Right atrium auricular region (tissue), 2 donors: ENCODE data around the gene LMLN. TPM values are rescaled to one million over a fixed set of nuclear protein-coding genes. Genes with fewer than 3 reads are reported as not detected.
"Not testable (repeated sequence)": the region's sequence is repeated elsewhere in the genome, so short reads cannot be mapped to it uniquely, and the experiment has no call there.

Experiments
- DNase-seq: peaks from one replicate; pipeline ENCODE4 v3.0.0-alpha.2; 2019; ENCODE audit warnings: low spot score
- H3K27ac ChIP-seq, 2 donors: fragments of 200-600 bp; sonication (generic); 1 replicate in 1 of 2; 2 replicates in 1 of 2; pipeline ENCODE4 v1.5.1; 2016 to 2019
- H3K27me3 ChIP-seq, 2 donors: fragments of 200-600 bp; sonication (generic); one replicate each; pipeline versions ENCODE4 v1.5.1 to v1.6.0; 2017 to 2019
- H3K36me3 ChIP-seq: fragments of 200-600 bp; sonication (generic); one replicate; pipeline ENCODE4 v1.5.1; 2016
- H3K4me1 ChIP-seq, 2 donors: fragments of 200-600 bp; sonication (generic); one replicate each; pipeline versions ENCODE4 v1.5.1 to v1.6.0; 2017 to 2019
- H3K4me3 ChIP-seq, 2 donors: fragments of 200-600 bp; sonication (generic); 1 replicate in 1 of 2; 2 replicates in 1 of 2; pipeline ENCODE4 v1.5.1; 2017 to 2019; ENCODE audit warnings: mild to moderate bottlenecking in 1 of 2, moderate library complexity in 1 of 2
- H3K9me3 ChIP-seq, 2 donors: fragments of 200-600 bp; sonication (generic); one replicate each; pipeline ENCODE4 v1.5.1; 2019
- CTCF ChIP-seq, 2 donors: fragments of 200-600 bp; sonication (generic); IDR thresholded peaks; one replicate each; pipeline ENCODE4 v1.5.1; 2019; ENCODE audit warnings: antibody characterized with exemption in 2 of 2
- total RNA-seq, 2 donors: library from RNA; depleted of rRNA; stranded (reverse); fragments of >200 nt; gene quantifications; one replicate each; pipeline ENCODE4 v1.1.0, GENCODE V29; 2016

The LMLN gene
- total RNA-seq, 2 donors from 2014 or later: 3.5 to 3.9 TPM

- Histone ChIP-seq H3K9me3 (no peaks in the 10 kb centered on the region), H3K36me3 (no peaks in the 10 kb centered on the region), H3K27ac (no peak overlapping the region), H3K4me3 (no peak overlapping the region), H3K4me1 (no peaks in the 10 kb centered on the region), H3K27me3 (no peaks in the 10 kb centered on the region)
- DNase-seq: no peak
- TF ChIP-seq CTCF (IDR thresholded peaks at IDR 0.05): no peak
These were observed 91.8 kb downstream of the LMLN start for GRCh38 chr3:198051836-198052235.

- not testable (repeated sequence) for H3K9me3 ChIP-seq, H3K4me1 ChIP-seq, H3K27me3 ChIP-seq, H3K4me3 ChIP-seq, H3K36me3 ChIP-seq, DNase-seq, H3K27ac ChIP-seq
These were observed 93.4 kb downstream of the LMLN start for GRCh38 chr3:198053462-198053861.

- TF ChIP-seq CTCF (IDR thresholded peaks at IDR 0.05): no peak
- H3K27me3 ChIP-seq: no peaks in the 10 kb centered on the region
- H3K4me3 ChIP-seq: no peak overlapping the region
- no peaks in the 10 kb centered on the region for H3K36me3 ChIP-seq
- H3K4me1 ChIP-seq: no peaks in the 10 kb centered on the region
- no peaks in the 10 kb centered on the region for H3K9me3 ChIP-seq
- no peak overlapping the region for H3K27ac ChIP-seq
- DNase-seq: no peak
These were observed 101.4 kb downstream of the LMLN start for GRCh38 chr3:198061119-198062067.

- no peak for TF ChIP-seq CTCF (IDR thresholded peaks at IDR 0.05)
- Histone ChIP-seq H3K4me1 (no peaks in the 10 kb centered on the region), H3K36me3 (no peaks in the 10 kb centered on the region), H3K9me3 (no peaks in the 10 kb centered on the region), H3K27me3 (no peaks in the 10 kb centered on the region), H3K27ac (no peak overlapping the region), H3K4me3 (no peak overlapping the region)
- DNase-seq: no peak
These were observed 102.0 kb downstream of the LMLN start for GRCh38 chr3:198062068-198062465.

- no peak for TF ChIP-seq CTCF (IDR thresholded peaks at IDR 0.05)
- H3K4me1 ChIP-seq: no peaks in the 10 kb centered on the region
- no peak overlapping the region for H3K27ac ChIP-seq
- DNase-seq: no peak
- no peaks in the 10 kb centered on the region for H3K36me3 ChIP-seq
- no peak overlapping the region for H3K4me3 ChIP-seq
- no peaks in the 10 kb centered on the region for H3K27me3 ChIP-seq
- no peaks in the 10 kb centered on the region for H3K9me3 ChIP-seq
These were observed 104.4 kb downstream of the LMLN start for GRCh38 chr3:198064420-198064819.

GRCh38 chr3:198065897-198066296 is 105.9 kb downstream of the LMLN start:
- H3K27me3 ChIP-seq: no peaks in the 10 kb centered on the region
- H3K4me3 ChIP-seq: no peak overlapping the region
- no peaks in the 10 kb centered on the region for H3K9me3 ChIP-seq
- no peaks in the 10 kb centered on the region for H3K36me3 ChIP-seq
- H3K4me1 ChIP-seq: no peaks in the 10 kb centered on the region
- no peak for DNase-seq
- no peak overlapping the region for H3K27ac ChIP-seq
- TF ChIP-seq CTCF (IDR thresholded peaks at IDR 0.05): no peak
